Peyer's patch (tissue), 4 donors: ENCODE results near the gene ITPR1.

ENCODE experiments used
- CTCF ChIP-seq, 6 experiments: fragments of 450-650 bp in 4 of 6; fragments of 200-600 bp in 2 of 6; sonication (generic) in 1 of 6; IDR thresholded peaks; one replicate each; pipeline ENCODE4 v1.5.1; 2017 to 2019; ENCODE audit warnings: antibody characterized with exemption in 6 of 6, mild to moderate bottlenecking in 3 of 6, moderate library complexity in 1 of 6
- POLR2A ChIP-seq, 2 donors: fragments of 450-650 bp; IDR thresholded peaks; one replicate each; pipeline ENCODE4 v1.5.1; 2017; ENCODE audit warnings: antibody characterized with exemption in 2 of 2, mild to moderate bottlenecking in 2 of 2, moderate library complexity in 2 of 2

DNA sequence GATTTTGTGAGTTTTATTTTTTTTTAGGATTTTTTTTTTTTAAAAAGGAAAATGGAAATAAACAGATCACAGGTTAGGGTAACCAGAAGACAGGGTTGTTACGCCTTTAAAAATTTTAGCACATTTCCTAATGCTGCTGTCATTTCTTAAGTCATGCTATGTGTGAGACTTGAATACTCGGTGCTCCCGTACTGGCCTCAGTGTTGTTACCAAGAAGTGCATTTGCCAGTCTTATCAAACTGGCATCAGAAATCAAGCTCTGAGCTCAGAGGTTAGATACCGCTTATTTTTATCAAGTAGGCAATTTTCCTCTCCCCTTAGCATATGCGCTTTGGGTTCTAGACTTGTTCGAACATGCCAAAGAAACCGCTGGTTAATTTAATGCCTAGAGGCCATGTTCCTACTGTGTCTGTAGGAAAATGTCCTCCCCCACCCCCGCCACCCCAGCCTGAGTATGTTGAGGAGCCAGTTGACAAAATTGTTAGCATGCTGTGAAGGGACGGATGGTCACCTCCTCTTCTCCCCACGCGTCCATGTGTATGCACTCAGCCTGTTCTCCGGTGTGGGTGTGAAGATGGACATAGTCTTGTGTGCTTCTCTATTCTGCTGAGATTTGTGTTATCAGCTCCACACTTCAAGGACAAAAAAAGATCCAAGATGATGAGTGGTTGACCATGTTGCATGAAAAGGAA is 88.9 kb downstream of the ITPR1 start:
- TF ChIP-seq CTCF (IDR thresholded peaks at IDR 0.05) (no peak), POLR2A (IDR thresholded peaks at IDR 0.05) (no peak)
